Activated CD4-positive, alpha-beta T cell treated with anti-CD3 and anti-CD28 coated beads, Interleukin-10, Interleukin-2, amounts not matched to agents 100 ng/mL and 50 ng/mL, durations not matched to agents 16 hours and 8 hours (primary cell): ENCODE data around the gene MARCHF10.
"Not testable (repeated sequence)": the region's sequence is repeated elsewhere in the genome, so short reads cannot be mapped to it uniquely, and the experiment has no call there.

Experiments
- DNase-seq: peaks from one replicate; pipeline ENCODE4 v3.0.0-alpha.2; 2020

Gene MARCHF10, protein sequence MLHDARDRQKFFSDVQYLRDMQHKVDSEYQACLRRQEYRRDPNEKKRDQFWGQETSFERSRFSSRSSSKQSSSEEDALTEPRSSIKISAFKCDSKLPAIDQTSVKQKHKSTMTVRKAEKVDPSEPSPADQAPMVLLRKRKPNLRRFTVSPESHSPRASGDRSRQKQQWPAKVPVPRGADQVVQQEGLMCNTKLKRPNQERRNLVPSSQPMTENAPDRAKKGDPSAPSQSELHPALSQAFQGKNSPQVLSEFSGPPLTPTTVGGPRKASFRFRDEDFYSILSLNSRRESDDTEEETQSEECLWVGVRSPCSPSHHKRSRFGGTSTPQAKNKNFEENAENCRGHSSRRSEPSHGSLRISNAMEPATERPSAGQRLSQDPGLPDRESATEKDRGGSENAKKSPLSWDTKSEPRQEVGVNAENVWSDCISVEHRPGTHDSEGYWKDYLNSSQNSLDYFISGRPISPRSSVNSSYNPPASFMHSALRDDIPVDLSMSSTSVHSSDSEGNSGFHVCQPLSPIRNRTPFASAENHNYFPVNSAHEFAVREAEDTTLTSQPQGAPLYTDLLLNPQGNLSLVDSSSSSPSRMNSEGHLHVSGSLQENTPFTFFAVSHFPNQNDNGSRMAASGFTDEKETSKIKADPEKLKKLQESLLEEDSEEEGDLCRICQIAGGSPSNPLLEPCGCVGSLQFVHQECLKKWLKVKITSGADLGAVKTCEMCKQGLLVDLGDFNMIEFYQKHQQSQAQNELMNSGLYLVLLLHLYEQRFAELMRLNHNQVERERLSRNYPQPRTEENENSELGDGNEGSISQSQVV

GRCh38 chr17:62807812-62808575 is at the start of gene MARCHF10:
MARCHF10 (minus strand) TSS chr17:62808314; CDS start chr17:62801735, 6,579 bp downstream.
- DNase-seq, result peak; percentile 23

DNA sequence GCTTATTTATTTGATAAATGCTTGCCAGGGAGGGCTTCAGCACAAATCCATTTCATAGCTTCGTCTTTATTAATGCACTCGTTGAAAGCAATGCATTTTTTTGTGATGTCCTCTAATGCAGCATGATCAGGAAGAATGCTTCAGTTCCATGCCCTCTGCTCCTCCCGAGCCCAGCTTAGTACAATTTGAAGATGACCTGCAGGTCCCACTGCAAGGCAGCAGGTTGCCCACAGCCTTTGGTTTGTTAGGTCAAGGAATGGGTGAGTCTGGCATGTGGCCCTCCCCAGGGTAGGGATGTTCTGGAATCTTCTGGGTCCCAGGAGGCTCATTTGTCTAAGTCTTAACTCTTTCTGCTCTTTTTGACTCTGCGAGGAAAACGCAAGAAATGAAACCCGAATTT is 49.4 kb upstream of the MARCHF10 start:
- no peak for DNase-seq

DNA sequence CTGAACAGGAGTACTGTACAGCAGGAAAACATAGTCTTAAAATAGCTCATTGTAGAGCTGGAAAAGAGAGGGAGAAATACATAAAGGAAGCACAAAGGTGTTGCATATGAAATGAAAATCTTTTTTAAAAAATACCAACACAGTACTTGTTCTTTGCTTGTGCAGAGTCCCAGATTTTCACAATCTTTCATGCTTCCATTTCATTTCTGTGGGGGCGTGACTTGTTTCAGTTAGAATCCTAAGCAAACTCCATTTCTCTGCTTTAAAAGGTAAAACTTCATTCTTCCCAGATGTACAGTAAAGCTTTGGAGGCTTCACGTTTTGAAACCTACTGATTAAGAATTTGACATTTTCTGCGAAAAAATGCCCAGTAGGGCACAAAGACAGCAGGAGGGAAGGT is 48.5 kb upstream of the MARCHF10 start:
- DNase-seq, result no peak

GRCh38 chr17:62855156-62855555 is 47.0 kb upstream of the MARCHF10 start:
- DNase-seq, result no peak

- no peak for DNase-seq
Observed at GRCh38 chr17:62854098-62854680, 46.1 kb upstream of the MARCHF10 start.

DNA sequence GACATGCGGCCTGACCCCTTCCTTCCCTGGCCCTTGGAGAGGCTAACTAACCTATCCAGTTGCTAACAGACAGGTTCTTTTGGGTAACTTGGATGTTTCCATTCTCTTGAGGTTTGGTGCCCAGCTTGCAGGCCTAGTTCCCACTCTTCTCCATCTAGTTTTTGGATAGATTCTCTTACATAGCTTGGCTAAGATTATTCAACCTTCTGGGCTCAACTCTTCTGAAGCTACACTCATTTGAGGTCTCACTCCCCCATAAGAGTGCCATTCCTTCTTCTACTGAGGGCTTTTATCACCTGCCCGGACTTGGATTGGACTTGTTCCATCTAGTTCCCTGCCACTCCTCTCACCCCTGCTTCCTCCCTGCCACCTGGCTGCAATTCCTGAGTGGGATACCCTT is 44.1 kb upstream of the MARCHF10 start:
- no peak for DNase-seq

GRCh38 chr17:62849591-62850415 is 41.7 kb upstream of the MARCHF10 start:
- not testable (repeated sequence) for DNase-seq

DNA sequence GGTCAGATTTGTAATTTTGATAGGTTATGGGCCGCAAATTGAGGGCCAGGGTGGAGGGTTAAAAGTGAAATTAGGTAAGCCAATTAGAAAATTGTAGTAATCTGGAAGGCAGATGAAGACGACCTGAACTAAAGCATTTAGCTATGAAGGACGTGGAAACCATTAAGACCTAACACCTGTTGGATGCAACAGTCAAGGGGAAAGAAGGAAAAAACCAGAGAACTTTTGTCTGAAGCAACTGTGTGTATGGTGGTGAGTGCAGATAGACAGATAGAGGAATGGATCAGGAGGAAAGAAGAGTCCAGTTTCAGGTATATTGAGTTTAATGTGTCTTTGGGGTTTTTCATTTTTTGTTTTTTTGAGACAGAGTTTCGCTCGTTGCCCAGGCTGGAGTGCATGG is 40.2 kb upstream of the MARCHF10 start:
- no peak for DNase-seq

GRCh38 chr17:62847426-62847825 is 39.3 kb upstream of the MARCHF10 start:
- no peak for DNase-seq

GRCh38 chr17:62840871-62841270 is 32.8 kb upstream of the MARCHF10 start:
- no peak for DNase-seq

GRCh38 chr17:62833816-62834215 is 25.7 kb upstream of the MARCHF10 start:
- DNase-seq, result not testable (repeated sequence)

GRCh38 chr17:62832405-62832804 is 24.3 kb upstream of the MARCHF10 start:
- DNase-seq, result no peak

GRCh38 chr17:62831066-62831465 is 23.0 kb upstream of the MARCHF10 start:
- not testable (repeated sequence) for DNase-seq

- DNase-seq, result no peak
Observed at GRCh38 chr17:62827746-62828485, 19.8 kb upstream of the MARCHF10 start.

GRCh38 chr17:62826956-62827355 is 18.8 kb upstream of the MARCHF10 start:
- DNase-seq, result no peak

GRCh38 chr17:62825182-62825581 is 17.1 kb upstream of the MARCHF10 start:
- DNase-seq, result no peak

- DNase-seq, result no peak
Observed at GRCh38 chr17:62824290-62825131, 16.4 kb upstream of the MARCHF10 start.

DNA sequence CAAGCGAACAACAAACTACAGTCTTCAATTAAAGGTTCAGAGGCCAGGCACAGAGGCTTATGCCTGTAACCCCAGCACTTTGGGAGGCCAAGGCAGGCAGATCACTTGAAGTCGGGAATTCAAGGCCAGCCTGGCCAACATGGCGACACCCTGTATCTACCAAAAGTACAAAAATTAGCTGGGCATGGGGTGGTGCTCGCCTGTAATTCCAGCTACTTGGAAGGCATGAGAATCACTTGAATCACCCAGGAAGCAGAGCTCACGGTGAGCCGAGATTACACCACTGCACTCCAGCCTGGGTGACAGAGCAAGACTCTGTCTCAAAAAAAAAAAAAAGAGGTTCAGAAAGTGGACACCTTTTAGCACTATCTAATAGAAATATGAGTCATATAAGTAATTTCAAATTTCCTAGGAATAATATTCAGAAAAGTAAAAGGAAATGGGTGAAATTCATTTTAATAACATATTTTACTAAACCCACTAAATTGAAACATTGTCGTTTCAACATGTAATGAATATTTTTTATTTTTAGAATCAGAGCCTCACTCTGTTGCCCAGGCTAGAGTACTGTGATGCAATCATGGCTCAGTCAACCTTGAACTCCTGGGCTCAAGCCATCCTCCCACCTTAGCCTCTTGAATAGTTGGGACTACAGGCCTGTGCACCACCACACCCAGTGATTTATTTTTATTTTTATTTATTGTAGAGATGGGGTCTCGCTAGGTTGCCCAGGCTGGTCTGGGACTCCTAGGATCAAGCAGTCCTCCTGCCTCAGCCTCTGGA is 15.2 kb upstream of the MARCHF10 start:
- no peak for DNase-seq
